Glomerular endothelial cell (primary cell): ENCODE data around the gene NLN. TPM values are rescaled to one million over a fixed set of nuclear protein-coding genes. Genes with fewer than 3 reads are reported as not detected.
"Not testable (repeated sequence)": the region's sequence is repeated elsewhere in the genome, so short reads cannot be mapped to it uniquely, and the experiment has no call there.

Source experiments
- DNase-seq: peaks from one replicate; pipeline ENCODE4 v3.0.0-alpha.2; 2011; ENCODE audit warnings: low read depth, low spot score; ENCODE audit errors: extremely low read depth
- total RNA-seq: library from RNA; depleted of rRNA; stranded (reverse); fragments of >200 nt; gene quantifications from 2 replicates; pipeline ENCODE4 v1.2.3, GENCODE V29; 2015

NLN gene
- total RNA-seq, 1 donor from 2014 or later: 26.9 TPM

DNA sequence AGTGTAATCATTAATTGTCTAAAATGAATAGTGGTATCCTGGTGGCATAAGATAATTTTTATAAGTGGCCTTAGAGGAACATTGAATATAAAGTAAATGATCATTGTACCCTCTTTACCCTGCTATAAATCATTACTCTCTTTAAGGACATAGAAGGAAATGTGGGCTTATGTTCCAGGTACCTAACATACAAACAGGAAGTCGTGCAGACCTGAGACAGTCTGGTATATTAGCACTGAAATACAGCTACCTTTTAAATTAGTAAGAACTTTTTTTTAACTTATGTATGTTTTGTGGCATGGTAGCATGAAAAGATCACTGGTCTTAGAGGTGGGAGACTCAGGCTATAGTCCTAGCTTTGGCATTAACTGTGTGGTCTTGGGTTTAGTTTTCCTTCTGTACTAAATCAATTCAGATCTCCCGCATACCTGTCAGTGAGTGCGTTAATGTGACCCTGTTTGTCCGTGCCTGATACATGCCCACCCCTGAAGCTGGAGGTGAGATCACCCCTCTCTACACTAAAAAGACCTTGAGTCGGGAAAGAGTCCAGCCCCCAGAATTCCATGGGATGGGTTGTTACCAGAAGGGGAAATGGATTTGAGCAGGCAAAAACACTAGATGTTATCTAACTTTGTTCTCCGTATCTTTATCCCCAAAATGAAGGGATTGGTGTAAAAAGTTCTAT, 145.0 kb downstream of the NLN start:
- no peak for DNase-seq

DNA sequence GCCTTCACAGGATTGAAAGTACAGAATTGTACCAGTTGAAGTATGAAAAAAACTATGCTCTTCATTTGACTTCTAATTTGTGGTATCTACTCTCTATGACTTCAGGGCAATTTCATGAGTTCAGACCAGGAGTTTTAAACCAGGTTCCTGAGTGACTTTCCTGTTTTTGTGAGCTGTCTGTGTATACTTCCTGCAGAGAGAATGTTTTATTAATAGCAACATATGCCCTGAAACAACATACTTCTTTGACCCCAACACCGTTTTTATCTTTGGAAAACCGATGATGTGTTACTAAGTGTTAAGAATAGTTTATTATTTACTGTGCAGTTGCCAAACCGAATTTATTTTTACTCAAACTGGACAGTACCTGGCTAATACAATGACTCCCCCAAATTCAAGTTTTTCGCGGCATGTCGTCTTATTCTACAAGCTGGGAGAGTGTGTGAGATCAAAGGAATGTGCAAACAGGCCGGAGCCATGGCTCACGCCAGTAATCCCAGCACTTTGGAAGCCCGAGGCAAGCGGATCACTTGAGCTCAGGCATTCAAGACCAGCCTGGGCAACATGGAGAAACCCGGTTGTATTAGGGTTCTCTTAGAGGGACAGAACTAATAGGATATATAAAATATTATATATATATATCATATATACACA, 145.7 kb downstream of the NLN start:
- DNase-seq: peak; percentile 44

DNA sequence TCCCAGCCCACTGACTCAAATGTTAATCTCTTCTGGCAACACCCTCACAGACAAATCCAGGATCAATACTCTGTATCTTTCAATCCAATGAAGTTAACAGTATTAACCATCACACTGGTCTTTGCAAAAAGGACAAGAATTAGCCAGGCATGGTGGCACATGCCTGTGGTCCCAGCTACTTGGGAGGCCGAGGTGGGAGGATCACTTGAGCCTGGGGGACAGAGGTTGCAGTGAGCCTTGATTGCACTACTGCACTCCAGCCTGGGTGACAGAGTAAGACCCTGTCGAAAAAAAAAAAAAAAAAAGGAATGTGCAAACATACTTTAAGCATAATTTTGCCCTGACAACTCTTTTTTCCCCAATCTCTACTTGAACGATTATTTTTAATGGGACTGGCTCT, 146.5 kb downstream of the NLN start:
- DNase-seq: no peak

DNA sequence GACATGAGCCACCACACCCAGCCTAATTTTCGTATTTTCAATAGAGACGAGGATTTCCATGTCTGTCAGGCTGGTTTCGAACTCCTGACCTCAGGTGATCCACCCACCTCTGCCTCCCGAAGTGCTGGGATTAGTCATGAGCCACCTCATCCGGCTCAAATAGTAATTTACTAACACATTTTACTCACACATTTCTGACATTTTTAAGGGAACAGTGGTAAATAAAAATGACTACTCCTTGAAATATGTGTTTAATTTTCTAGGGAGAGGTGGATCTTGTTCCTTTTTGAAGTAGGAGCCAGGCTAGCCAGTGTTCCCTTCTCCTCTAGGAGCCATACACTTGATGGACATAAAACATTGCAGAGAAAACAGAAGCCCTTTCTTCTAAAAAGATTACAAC, 149.2 kb downstream of the NLN start:
- DNase-seq: no peak

DNA sequence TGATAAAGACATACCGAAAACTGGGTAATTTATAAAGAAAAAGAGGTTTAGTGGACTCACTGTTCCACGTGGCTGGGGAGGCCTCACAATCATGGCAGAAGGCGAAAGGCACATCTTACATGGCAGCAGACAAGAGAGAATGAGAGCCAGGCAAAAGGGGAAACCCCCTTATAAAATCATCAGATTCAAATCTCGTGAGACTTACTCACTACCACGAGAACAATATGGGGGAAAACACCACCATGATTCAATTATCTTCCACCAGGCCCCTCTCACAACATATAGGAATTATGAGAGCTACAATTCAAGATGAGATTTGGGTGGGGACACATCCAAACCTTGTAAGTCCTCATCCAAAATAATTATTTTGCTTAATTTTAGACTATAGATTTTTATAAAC, 149.8 kb downstream of the NLN start:
- not testable (repeated sequence) for DNase-seq

DNA sequence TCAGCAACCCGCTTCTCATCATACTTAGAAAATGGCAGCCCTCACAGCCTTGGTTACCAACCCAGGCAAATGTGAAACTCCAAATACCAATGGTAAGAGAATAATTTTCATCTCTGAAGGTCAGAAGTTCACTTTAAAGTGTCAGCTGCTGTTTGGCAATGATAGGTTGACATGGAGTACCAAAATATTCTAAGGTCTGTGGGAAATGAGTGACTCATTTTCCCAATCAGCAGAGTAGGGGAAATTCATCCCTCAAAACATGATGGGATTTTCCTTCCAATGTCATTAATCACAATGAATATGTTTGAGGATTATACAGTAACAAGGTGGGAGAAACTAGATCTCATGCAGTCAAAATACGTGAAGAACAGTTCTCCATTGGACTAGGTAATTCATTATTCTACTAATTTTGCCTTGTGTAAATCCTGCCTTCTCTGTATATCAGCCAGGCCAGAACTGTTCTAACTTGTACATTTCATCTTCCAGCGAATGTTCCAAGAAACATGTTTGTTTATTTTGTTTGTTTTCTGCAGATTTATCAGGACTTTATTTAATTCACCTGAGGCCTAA, 151.3 kb downstream of the NLN start:
- no peak for DNase-seq

DNA sequence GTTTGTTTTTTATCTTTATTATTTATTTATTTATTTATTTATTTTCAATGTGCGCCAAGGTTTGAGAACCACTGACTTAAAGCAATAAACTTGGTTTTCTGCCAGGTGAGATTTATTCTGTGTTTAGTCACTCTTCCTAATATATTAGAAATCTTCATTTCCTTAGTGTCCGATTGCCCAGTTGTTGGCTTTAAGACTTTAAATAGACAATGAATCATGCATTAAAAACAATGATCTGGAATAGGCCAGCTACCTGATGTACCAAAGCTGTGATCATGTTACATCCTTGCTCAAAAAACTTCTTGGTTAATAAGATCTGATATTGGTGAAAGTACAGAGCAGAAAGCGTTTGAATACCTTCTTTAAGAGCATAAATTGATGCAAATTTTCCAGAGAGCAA, 152.2 kb downstream of the NLN start:
- DNase-seq: no peak

DNA sequence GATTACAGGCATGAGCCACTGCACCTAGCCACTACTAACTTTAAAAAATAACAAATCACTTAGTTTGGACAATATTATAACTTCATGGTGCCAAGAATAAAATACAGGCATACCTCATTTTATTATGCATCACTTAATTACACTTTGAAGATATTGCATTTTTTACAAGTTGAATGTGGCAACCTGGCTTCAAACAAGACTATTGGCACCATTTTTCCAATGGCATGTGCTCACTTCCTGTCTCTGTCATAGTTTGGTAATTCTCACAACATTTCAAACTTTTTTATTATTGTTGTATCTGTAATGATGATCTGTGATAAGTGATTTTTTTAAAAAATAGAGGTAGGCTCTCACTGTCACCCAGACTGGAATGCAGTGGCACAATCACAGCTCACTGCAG, 154.5 kb downstream of the NLN start:
- DNase-seq: no peak

DNA sequence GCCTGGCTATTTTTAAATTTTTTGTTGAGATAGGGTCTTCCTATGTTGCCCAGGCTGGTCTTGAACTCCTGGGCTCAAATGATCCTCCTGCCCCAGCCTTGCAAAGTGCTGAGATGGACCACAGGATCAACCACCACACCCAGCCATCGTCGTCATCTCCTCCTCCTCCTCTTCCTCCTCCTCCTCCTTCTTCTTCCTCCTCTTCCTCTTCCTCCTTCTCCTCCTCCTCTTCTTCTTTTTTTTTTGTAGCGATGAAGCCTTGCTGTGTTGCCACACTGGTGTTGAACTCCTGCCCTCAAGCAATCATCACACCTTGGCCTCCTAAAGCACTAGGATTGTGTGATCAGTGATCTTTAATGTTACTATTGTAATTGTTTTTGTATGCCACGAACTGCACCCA, 155.0 kb downstream of the NLN start:
- DNase-seq: no peak

Other genes with a start within 250 kb of the NLN start
- 11.8 and 27.2 TPM in 2 replicates for gene ADAMTS6, start 240.3 kb upstream of the NLN start, total RNA-seq
- gene CENPK, start 159.0 kb upstream of the NLN start, total RNA-seq: 4.4 and 12.4 TPM in 2 replicates
- gene PPWD1, start 158.9 kb upstream of the NLN start, total RNA-seq: 16.4 and 34.7 TPM in 2 replicates
- gene TRIM23, start 97.9 kb upstream of the NLN start, total RNA-seq: 3.7 and 6.9 TPM in 2 replicates
- 0.48 and 3.4 TPM in 2 replicates for gene SHLD3, start 97.2 kb upstream of the NLN start, total RNA-seq
- 13.9 and 15.7 TPM in 2 replicates for gene TRAPPC13, start 97.2 kb upstream of the NLN start, total RNA-seq
- gene SGTB, start 96 bp upstream of the NLN start, total RNA-seq: 9.0 and 12.7 TPM in 2 replicates
- gene ERBIN, start 204.4 kb downstream of the NLN start, total RNA-seq: 41.2 and 61.4 TPM in 2 replicates